Esophagus squamous epithelium (tissue), 4 donors: ENCODE measurements around the gene IGFL4.

Source experiments
- CTCF ChIP-seq, 6 experiments: fragments of 450-650 bp in 4 of 6; fragments of 200-600 bp in 2 of 6; sonication (generic) in 2 of 6; IDR thresholded peaks; one replicate each; pipeline ENCODE4 v1.5.1; 2016 to 2019; ENCODE audit warnings: antibody characterized with exemption in 6 of 6, mild to moderate bottlenecking in 4 of 6, moderate library complexity in 4 of 6
- POLR2A ChIP-seq, 4 donors: fragments of 450-650 bp; IDR thresholded peaks; one replicate each; pipeline ENCODE4 v1.6.1; 2017; ENCODE audit warnings: antibody characterized with exemption in 4 of 4, mild to moderate bottlenecking in 4 of 4, moderate library complexity in 3 of 4

- TF ChIP-seq POLR2A (IDR thresholded peaks at IDR 0.05), result no peak
- no peak for TF ChIP-seq CTCF (IDR thresholded peaks at IDR 0.05)
Observed at GRCh38 chr19:46023311-46023779, 17.5 kb downstream of the IGFL4 start.
